GM13977 (cell line): ENCODE measurements around the gene GLB1L3.

ENCODE experiments used
- DNase-seq: peaks from one replicate; pipeline ENCODE4 v3.0.0; 2012; ENCODE audit warnings: low spot score
- in situ Hi-C: fragments of 300-500 bp; cut with MboI; formaldehyde crosslinking; loops from one replicate; pipeline ENCODE4 v1.12.0; 2022; ENCODE audit warnings: low sequenced_read_pairs, low pct_unique_long_range_greater_than_20kb, mixed read lengths, inconsistent platforms; ENCODE audit not compliant: unreplicated experiment
- TF ChIP-seq, protein P1 (sequence below): IDR thresholded peaks from 2 replicates; pipeline ENCODE4 v1.5.1; 2012; ENCODE audit warnings: mild to moderate bottlenecking, control low read depth; ENCODE audit not compliant: insufficient read depth; ENCODE audit errors: extremely low read depth, missing control alignments

GLB1L3 gene

GRCh38 chr11:134293119-134294113, 17.2 kb downstream of the GLB1L3 start:
- in situ Hi-C loops, result no loop called here
- DNase-seq, result no peak
- TF ChIP-seq, protein P1, sequence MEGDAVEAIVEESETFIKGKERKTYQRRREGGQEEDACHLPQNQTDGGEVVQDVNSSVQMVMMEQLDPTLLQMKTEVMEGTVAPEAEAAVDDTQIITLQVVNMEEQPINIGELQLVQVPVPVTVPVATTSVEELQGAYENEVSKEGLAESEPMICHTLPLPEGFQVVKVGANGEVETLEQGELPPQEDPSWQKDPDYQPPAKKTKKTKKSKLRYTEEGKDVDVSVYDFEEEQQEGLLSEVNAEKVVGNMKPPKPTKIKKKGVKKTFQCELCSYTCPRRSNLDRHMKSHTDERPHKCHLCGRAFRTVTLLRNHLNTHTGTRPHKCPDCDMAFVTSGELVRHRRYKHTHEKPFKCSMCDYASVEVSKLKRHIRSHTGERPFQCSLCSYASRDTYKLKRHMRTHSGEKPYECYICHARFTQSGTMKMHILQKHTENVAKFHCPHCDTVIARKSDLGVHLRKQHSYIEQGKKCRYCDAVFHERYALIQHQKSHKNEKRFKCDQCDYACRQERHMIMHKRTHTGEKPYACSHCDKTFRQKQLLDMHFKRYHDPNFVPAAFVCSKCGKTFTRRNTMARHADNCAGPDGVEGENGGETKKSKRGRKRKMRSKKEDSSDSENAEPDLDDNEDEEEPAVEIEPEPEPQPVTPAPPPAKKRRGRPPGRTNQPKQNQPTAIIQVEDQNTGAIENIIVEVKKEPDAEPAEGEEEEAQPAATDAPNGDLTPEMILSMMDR, result no peak

GRCh38 chr11:134294664-134295063, 18.5 kb downstream of the GLB1L3 start:
- in situ Hi-C loops, result no loop called here
- TF ChIP-seq, protein P1, result no peak
- no peak for DNase-seq

DNA sequence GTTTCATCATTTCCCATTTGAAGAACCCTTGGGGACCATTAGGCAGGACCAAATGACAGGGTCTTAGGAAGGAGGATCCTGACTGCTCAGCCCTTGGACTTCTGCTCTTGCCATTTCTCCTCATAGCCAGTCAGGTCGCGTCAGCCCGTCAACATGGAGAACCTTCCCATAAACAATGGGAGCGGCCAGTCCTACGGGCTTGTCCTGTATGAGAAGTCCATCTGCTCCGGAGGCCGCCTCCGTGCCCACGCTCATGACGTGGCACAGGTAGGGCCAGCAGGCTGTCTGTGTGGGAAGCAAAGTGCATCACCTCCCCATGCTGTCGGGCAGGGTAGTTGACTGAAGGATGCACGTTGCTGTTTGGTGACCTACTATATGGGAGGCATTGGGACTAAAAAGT, 36.0 kb downstream of the GLB1L3 start:
- in situ Hi-C loops, result no loop called here
- no peak for DNase-seq
- TF ChIP-seq, protein P1, result no peak

DNA sequence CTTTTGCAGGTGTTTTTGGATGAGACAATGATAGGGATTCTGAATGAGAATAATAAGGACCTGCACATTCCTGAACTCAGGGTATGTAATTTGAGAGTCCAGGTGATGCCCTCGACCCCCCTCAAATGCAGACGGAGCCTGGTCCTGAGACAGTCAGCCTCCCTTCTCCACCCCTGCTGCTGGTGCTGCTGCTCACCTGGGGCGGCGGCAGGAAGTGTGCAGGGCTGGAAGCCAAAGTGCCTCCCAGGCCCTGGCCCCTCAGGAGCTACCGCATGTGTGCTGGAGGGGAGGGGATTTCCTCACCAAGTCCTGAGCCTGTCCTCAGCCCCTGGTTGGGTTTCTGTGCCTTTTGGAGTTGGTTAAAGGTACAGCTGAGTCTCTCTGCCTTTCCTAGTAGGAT, 36.6 kb downstream of the GLB1L3 start:
- no peak for DNase-seq
- in situ Hi-C loops, result no loop called here
- TF ChIP-seq, protein P1, result no peak

DNA sequence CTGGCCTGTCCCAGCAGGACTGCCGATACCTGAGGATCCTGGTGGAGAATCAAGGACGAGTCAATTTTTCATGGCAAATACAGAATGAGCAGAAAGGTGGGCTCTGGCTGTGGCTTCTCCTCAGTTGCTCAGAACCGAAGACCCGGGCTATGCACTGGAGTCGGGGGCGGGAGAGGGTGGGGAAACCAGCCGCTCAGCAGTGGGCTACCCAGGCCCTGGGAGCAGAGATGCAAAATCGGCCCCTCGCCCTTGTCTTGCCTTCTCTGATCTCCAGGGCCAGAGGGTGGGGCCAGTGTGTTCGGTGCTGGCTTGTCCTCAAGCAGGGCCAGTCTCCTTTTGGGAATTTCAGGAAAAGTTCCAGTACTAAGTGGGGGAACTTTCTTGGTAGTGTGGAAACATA, 37.2 kb downstream of the GLB1L3 start:
- in situ Hi-C loops, result no loop called here
- TF ChIP-seq, protein P1, result no peak
- no peak for DNase-seq

GRCh38 chr11:134313821-134314607, 37.8 kb downstream of the GLB1L3 start:
- DNase-seq, result no peak
- TF ChIP-seq, protein P1, result no peak
- in situ Hi-C loops, result no loop called here
